MCF 10A (cell line): Measurements from ENCODE around the gene ASTN2. TPM values are rescaled to one million over a fixed set of nuclear protein-coding genes. Genes with fewer than 3 reads are reported as not detected.

ENCODE experiments used
- BruUV-seq: library from RNA; stranded (reverse); fragments of 400-500 nt; replicated peaks from 2 replicates; lab custom pipeline; 2021; lab: Mats Ljungman, UMichigan
- CTCF ChIA-PET: fragments of 300-600 bp; sonication (Branson Sonifier 250); formaldehyde crosslinking; extraction: SDS; loops from one replicate; lab custom pipeline; 2021; ENCODE audit warnings: antibody characterized with exemption, inconsistent platforms; lab: Yijun Ruan, JAX
- POLR2A ChIA-PET: fragments of 300-600, 350-650 bp; sonication (Branson Sonifier 250); formaldehyde crosslinking; extraction: SDS; loops from one replicate; lab custom pipeline; 2020; ENCODE audit warnings: antibody characterized with exemption, inconsistent platforms; lab: Yijun Ruan, JAX
- DNase-seq: peaks from one replicate; pipeline ENCODE4 v3.0.0-alpha.2; 2018; ENCODE audit not compliant: unreplicated experiment
- H3K27ac Mint-ChIP-seq: one replicate; pipeline ENCODE4 v1.8.0; 2022; ENCODE audit warnings: mild to moderate bottlenecking, low read depth, mixed read lengths; ENCODE audit not compliant: unreplicated experiment
- H3K27me3 Mint-ChIP-seq: one replicate; pipeline ENCODE4 v1.8.0; 2022; ENCODE audit warnings: mixed read lengths; ENCODE audit not compliant: insufficient read depth, unreplicated experiment
- H3K36me3 Mint-ChIP-seq: one replicate; pipeline ENCODE4 v1.8.0; 2022; ENCODE audit warnings: mild to moderate bottlenecking, moderate library complexity, mixed read lengths; ENCODE audit not compliant: insufficient read depth, unreplicated experiment
- H3K4me1 Mint-ChIP-seq: one replicate; pipeline ENCODE4 v1.8.0; 2022; ENCODE audit warnings: mixed read lengths; ENCODE audit not compliant: insufficient read depth, unreplicated experiment
- H3K4me3 Mint-ChIP-seq: one replicate; pipeline ENCODE4 v1.8.0; 2022; ENCODE audit warnings: mild to moderate bottlenecking, moderate library complexity, mixed read lengths; ENCODE audit not compliant: unreplicated experiment
- H3K9me3 Mint-ChIP-seq: one replicate; pipeline ENCODE4 v1.8.0; 2022; ENCODE audit warnings: mixed read lengths; ENCODE audit not compliant: unreplicated experiment
- intact Hi-C: fragments of 100-400 bp; cut with micrococcal nuclease; formaldehyde crosslinking; loops from 2 replicates; pipeline ENCODE4 v1.14.1; 2022
- total RNA-seq: library from RNA; stranded (reverse); gene quantifications from 2 replicates; pipeline ENCODE4 v1.2.3, GENCODE V29; 2022
- TF ChIP-seq, protein P1 (sequence below): fragments of 200-600 bp; IDR thresholded peaks from one replicate; pipeline ENCODE4 v1.8.0; 2022; ENCODE audit warnings: antibody characterized with exemption, mild to moderate bottlenecking; ENCODE audit not compliant: unreplicated experiment

ASTN2 gene
- total RNA-seq, 1 experiment from 2014 or later: 1.8 TPM

DNA sequence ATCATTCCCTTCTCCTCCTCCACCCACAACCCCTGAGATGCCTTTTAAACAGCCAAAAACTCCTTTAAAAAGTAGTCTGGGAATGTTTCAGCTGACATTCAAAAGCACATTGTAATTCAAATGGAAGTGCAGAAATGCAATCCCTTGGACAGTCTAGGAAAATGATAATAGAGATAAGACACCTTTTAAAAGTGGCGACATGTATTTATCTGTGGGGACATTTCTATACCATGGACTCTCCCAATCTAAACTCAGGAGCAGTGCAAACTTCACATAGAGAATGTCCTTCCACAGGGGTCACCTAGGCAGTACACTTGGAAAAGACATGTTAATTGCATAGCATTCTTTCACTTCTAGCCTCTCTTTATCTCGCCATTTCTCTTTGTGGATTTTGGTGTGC lies 694.7 kb downstream of the ASTN2 start:
- H3K4me1 Mint-ChIP-seq: no peaks in the 10 kb centered on the region
- H3K36me3 Mint-ChIP-seq: no peaks in the 10 kb centered on the region
- no peak for DNase-seq
- CTCF ChIA-PET: interaction anchor here (2.6 kb wide), 1 partner anchor 141 kb away, joined by 8 read pairs; no protein-coding TSS in a partner anchor
- H3K27me3 Mint-ChIP-seq: peaks cover 12% of the 10 kb centered on the region
- TF ChIP-seq, protein P1, sequence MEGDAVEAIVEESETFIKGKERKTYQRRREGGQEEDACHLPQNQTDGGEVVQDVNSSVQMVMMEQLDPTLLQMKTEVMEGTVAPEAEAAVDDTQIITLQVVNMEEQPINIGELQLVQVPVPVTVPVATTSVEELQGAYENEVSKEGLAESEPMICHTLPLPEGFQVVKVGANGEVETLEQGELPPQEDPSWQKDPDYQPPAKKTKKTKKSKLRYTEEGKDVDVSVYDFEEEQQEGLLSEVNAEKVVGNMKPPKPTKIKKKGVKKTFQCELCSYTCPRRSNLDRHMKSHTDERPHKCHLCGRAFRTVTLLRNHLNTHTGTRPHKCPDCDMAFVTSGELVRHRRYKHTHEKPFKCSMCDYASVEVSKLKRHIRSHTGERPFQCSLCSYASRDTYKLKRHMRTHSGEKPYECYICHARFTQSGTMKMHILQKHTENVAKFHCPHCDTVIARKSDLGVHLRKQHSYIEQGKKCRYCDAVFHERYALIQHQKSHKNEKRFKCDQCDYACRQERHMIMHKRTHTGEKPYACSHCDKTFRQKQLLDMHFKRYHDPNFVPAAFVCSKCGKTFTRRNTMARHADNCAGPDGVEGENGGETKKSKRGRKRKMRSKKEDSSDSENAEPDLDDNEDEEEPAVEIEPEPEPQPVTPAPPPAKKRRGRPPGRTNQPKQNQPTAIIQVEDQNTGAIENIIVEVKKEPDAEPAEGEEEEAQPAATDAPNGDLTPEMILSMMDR: no peak
- intact Hi-C loops: no loop called here
- POLR2A ChIA-PET: no interaction called here
- no peak overlapping the region for H3K4me3 Mint-ChIP-seq
- no peak overlapping the region for H3K27ac Mint-ChIP-seq
- no peaks in the 10 kb centered on the region for H3K9me3 Mint-ChIP-seq
- BruUV-seq: no TSS peak

DNA sequence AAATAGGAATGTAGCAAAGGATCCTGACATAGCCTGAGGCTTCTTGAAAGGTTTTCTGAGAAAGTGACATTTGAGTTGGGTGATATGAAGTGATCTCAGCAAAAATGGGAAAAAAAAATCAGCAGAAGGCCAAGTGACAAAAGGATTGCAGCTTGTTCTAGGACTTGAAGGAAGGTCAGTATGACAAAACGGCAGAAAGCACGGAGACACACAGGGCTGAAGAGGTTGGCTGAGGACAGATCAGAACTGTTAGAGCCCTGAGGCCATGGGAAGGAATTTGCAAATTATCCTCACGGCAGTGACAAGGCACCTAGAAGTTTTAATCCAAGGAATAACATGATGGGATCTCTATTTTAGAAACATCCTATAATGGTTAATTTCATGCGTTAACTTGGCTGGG lies 696.7 kb downstream of the ASTN2 start:
- intact Hi-C loops: no loop called here
- no peak overlapping the region for H3K4me3 Mint-ChIP-seq
- TF ChIP-seq, protein P1: no peak
- BruUV-seq: no TSS peak
- no peaks in the 10 kb centered on the region for H3K9me3 Mint-ChIP-seq
- H3K36me3 Mint-ChIP-seq: no peaks in the 10 kb centered on the region
- peaks cover 12% of the 10 kb centered on the region for H3K27me3 Mint-ChIP-seq
- ChIA-PET POLR2A (interaction anchor here (0.7 kb wide), 1 partner anchor 17 kb away, joined by 3 read pairs; no protein-coding TSS in a partner anchor), CTCF (interaction anchor here (2.5 to 2.6 kb wide), 2 partner anchors 19 to 143 kb away, joined by 8 to 10 read pairs; no protein-coding TSS in a partner anchor)
- no peaks in the 10 kb centered on the region for H3K4me1 Mint-ChIP-seq
- no peak for DNase-seq
- no peak overlapping the region for H3K27ac Mint-ChIP-seq

DNA sequence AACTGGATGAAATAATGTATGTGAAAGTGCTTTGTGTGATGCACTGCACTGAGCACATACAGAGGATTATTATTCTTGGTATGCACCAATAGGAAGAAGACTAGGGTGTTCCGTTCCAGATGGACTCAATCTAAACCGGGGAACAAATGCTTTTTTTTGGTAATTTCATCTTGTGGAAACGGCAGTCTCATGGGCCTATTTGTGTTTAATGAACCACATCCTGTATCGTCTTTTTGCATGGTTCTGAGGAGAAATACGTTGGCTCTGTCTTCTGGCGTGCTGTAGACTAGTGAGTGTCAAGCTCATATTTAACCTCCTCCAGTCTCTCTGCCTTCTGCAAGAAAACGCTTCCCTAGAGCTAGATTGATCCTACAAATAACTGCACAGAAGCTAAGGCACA lies 697.7 kb downstream of the ASTN2 start:
- H3K27me3 Mint-ChIP-seq: peaks cover 12% of the 10 kb centered on the region
- TF ChIP-seq, protein P1: no peak
- DNase-seq: no peak
- no peaks in the 10 kb centered on the region for H3K9me3 Mint-ChIP-seq
- no peak overlapping the region for H3K27ac Mint-ChIP-seq
- no peaks in the 10 kb centered on the region for H3K36me3 Mint-ChIP-seq
- intact Hi-C loops: no loop called here
- H3K4me3 Mint-ChIP-seq: no peak overlapping the region
- no TSS peak for BruUV-seq
- ChIA-PET POLR2A (no interaction called here), CTCF (interaction anchor here (2.5 to 2.6 kb wide), 2 partner anchors 20 to 144 kb away, joined by 8 to 10 read pairs; no protein-coding TSS in a partner anchor)
- no peaks in the 10 kb centered on the region for H3K4me1 Mint-ChIP-seq

DNA sequence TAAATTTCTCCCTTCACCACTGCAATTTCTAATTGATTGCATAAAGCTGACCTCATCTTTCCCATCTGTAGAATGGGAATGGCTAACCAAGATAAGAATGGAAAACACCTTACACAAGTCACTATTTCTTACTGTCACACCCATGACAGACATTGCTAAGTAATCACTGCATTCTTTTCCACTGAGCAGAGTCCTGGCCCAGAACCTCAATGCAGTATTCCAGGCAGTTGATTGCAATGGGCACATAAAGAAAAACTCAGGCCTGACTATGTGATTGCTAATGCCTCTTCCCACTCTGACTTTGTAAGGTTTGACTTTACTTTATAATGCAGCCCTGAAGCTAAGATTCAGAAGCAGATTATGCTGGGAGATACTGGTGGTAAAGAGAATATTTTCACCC lies 698.4 kb downstream of the ASTN2 start:
- POLR2A ChIA-PET: no interaction called here

More for the DNA sequence above, 698.4 kb downstream of the ASTN2 start:
- intact Hi-C loops: no loop called here
- no peaks in the 10 kb centered on the region for H3K36me3 Mint-ChIP-seq
- no peak overlapping the region for H3K27ac Mint-ChIP-seq
- H3K9me3 Mint-ChIP-seq: no peaks in the 10 kb centered on the region
- no TSS peak for BruUV-seq
- TF ChIP-seq, protein P1: no peak
- CTCF ChIA-PET: interaction anchor here (2.5 kb wide), 1 partner anchor 21 kb away, joined by 10 read pairs; no protein-coding TSS in a partner anchor
- H3K27me3 Mint-ChIP-seq: peaks cover 12% of the 10 kb centered on the region
- no peak overlapping the region for H3K4me3 Mint-ChIP-seq
- DNase-seq: no peak
- no peaks in the 10 kb centered on the region for H3K4me1 Mint-ChIP-seq
